ENCODE data around the gene TIMP3. TPM values are rescaled to one million over a fixed set of nuclear protein-coding genes. Genes with fewer than 3 reads are reported as not detected.

Gene TIMP3
- total RNA-seq, 1 donor from 2014 or later = 45.9 TPM

DNA sequence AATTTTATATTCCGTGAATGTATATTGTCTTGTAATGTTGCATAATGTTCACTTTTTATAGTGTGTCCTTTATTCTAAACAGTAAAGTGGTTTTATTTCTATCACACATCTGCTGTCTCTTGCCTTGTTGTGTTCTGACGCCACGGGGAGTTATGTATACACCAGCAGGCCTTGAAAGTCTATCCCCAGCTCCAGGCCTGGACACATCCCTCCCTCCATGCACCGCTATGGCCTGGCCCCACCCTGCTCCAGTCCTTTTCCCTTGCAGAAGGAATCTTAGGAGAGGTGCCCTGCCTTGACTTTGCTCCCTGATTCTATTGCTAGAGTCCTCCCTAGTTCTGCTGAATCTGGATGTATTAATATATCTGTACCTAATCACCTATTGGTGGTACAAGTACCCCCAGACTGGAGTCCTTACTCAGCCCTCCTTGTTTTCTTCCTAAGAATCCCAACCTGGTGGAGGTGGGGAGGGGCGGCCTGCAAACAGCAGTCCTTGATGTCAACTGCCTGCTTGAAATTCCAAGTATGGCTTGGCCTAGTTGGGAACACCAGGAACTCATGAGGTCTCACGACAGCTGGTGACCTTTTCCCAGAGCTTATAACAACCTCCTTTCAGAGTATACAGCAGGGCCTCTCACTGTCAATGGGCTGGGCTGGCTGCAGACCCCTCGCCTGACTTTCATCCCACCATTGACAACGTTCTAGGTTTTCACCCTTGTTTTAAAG, 61.6 kb downstream of the TIMP3 start:
- no peak for DNase-seq (ENCODE audit: extremely low spot score, unreplicated experiment)
- no peaks in the 10 kb centered on the region for H3K27me3 Mint-ChIP-seq
- H3K36me3 Mint-ChIP-seq = peaks cover 24% of the 10 kb centered on the region
- H3K9me3 Mint-ChIP-seq = no peaks in the 10 kb centered on the region
- H3K4me1 Mint-ChIP-seq (ENCODE audit: unreplicated experiment) = peaks cover 8% of the 10 kb centered on the region
- H3K27ac Mint-ChIP-seq = no peak overlapping the region
- no peak overlapping the region for H3K4me3 Mint-ChIP-seq
- TF ChIP-seq, protein P1, sequence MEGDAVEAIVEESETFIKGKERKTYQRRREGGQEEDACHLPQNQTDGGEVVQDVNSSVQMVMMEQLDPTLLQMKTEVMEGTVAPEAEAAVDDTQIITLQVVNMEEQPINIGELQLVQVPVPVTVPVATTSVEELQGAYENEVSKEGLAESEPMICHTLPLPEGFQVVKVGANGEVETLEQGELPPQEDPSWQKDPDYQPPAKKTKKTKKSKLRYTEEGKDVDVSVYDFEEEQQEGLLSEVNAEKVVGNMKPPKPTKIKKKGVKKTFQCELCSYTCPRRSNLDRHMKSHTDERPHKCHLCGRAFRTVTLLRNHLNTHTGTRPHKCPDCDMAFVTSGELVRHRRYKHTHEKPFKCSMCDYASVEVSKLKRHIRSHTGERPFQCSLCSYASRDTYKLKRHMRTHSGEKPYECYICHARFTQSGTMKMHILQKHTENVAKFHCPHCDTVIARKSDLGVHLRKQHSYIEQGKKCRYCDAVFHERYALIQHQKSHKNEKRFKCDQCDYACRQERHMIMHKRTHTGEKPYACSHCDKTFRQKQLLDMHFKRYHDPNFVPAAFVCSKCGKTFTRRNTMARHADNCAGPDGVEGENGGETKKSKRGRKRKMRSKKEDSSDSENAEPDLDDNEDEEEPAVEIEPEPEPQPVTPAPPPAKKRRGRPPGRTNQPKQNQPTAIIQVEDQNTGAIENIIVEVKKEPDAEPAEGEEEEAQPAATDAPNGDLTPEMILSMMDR (conservative IDR thresholded peaks at IDR 0.05) = no peak

DNA sequence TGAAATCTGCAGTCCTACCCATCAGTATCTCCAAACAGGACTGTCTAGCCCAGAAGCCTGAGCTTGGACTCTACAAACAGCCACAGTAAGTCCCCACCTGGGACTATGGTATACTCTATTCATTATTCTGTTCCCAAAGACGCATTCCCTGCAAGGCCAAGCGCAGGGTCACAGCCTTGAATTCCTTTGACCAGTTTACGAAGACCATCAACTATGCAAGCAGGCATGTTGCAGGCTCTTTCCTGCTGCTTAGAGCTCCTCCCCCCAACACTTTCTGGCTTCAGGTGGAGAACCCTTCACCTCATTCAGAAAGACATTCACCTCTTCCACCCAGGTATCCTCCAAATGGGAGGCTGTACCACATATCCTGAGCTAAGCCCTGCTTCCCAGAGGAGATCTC, 62.5 kb downstream of the TIMP3 start:
- DNase-seq (ENCODE audit: extremely low spot score, unreplicated experiment) = no peak
- Mint-ChIP-seq H3K27me3 (no peaks in the 10 kb centered on the region), H3K4me1 (ENCODE audit: unreplicated experiment) (peaks cover 8% of the 10 kb centered on the region), H3K4me3 (no peak overlapping the region), H3K36me3 (peaks cover 21% of the 10 kb centered on the region), H3K27ac (no peak overlapping the region), H3K9me3 (no peaks in the 10 kb centered on the region)
- TF ChIP-seq, protein P1 (conservative IDR thresholded peaks at IDR 0.05) = no peak

DNA sequence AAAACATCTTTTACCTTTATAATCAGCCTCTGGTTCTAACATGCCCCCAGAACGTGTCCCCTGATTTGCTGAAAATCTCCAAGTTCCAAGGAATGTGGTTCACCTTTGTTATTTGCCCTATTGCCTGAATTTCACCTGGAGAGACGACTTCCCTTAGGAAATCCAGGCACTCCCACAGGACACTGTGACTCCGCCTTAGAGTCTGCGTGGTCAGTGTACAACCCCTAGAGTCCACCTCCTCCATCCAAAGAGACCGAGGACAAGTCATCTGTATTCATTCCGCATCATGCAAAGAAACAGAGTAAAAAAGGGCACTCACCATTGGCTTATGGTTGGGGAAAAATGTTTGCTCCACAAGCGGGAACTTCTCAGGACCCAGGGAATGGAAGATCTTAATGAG, 63.1 kb downstream of the TIMP3 start:
- H3K27ac Mint-ChIP-seq = no peak overlapping the region
- peaks cover 6% of the 10 kb centered on the region for H3K4me1 Mint-ChIP-seq (ENCODE audit: unreplicated experiment)
- peaks cover 19% of the 10 kb centered on the region for H3K36me3 Mint-ChIP-seq
- H3K4me3 Mint-ChIP-seq = no peak overlapping the region
- H3K27me3 Mint-ChIP-seq = no peaks in the 10 kb centered on the region
- DNase-seq (ENCODE audit: extremely low spot score, unreplicated experiment) = no peak
- H3K9me3 Mint-ChIP-seq = no peaks in the 10 kb centered on the region
- TF ChIP-seq, protein P1 (conservative IDR thresholded peaks at IDR 0.05) = no peak

DNA sequence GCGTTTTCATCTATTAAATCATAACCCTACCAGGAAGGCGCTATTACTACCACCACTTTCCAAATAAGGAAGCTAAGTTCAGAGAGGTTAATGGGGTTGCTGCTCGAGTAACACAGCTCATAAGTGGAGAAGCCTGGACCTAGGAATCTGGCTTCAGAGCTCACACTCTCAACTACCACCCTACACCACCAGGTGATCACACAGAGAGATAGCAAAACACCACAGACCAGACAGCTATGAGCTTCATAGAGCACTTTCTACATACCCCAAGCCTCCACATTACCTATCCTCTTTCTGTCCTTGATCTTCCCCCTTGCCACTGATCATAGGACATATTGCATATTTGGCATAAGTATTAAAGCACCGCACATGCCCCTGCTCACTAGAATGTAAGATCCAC, 65.4 kb downstream of the TIMP3 start:
- Mint-ChIP-seq H3K27me3 (no peaks in the 10 kb centered on the region), H3K4me1 (ENCODE audit: unreplicated experiment) (no peaks in the 10 kb centered on the region), H3K27ac (no peak overlapping the region), H3K9me3 (no peaks in the 10 kb centered on the region), H3K4me3 (no peak overlapping the region), H3K36me3 (peaks cover 6% of the 10 kb centered on the region)
- no peak for DNase-seq (ENCODE audit: extremely low spot score, unreplicated experiment)
- TF ChIP-seq, protein P1 (conservative IDR thresholded peaks at IDR 0.05) = no peak

DNA sequence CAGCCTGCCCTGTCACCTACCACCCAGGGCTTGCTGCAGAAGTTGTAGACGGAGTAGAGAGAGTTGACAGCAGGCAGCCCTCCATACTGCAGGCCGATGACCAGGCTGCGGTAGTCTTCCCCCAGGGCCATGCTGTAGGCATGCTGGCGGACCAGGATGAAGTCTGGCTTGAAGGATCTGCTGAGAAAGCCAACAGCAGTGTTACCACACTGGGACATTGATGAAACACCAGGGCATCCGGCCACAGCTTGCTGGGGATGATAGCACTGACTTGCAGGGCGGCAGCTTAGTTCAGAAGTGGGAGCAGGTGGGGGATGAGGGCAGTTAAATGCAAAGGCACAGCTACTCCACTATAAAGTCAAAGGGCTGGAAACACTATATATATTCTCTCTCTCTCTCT, 67.4 kb downstream of the TIMP3 start:
- TF ChIP-seq, protein P1 (conservative IDR thresholded peaks at IDR 0.05) = no peak
- Mint-ChIP-seq H3K4me3 (no peak overlapping the region), H3K9me3 (no peaks in the 10 kb centered on the region), H3K36me3 (no peaks in the 10 kb centered on the region), H3K4me1 (ENCODE audit: unreplicated experiment) (no peaks in the 10 kb centered on the region), H3K27me3 (no peaks in the 10 kb centered on the region), H3K27ac (no peak overlapping the region)
- DNase-seq (ENCODE audit: extremely low spot score, unreplicated experiment) = no peak

All from type B pancreatic cell (in vitro differentiated cells).